Measurements from ENCODE around the gene NPR3. TPM values are rescaled to one million over a fixed set of nuclear protein-coding genes. Genes with fewer than 3 reads are reported as not detected.

Gene NPR3
- total and polyA plus RNA-seq, 5 donors = 12.6 to 85.3 (median 62.3) TPM

DNA sequence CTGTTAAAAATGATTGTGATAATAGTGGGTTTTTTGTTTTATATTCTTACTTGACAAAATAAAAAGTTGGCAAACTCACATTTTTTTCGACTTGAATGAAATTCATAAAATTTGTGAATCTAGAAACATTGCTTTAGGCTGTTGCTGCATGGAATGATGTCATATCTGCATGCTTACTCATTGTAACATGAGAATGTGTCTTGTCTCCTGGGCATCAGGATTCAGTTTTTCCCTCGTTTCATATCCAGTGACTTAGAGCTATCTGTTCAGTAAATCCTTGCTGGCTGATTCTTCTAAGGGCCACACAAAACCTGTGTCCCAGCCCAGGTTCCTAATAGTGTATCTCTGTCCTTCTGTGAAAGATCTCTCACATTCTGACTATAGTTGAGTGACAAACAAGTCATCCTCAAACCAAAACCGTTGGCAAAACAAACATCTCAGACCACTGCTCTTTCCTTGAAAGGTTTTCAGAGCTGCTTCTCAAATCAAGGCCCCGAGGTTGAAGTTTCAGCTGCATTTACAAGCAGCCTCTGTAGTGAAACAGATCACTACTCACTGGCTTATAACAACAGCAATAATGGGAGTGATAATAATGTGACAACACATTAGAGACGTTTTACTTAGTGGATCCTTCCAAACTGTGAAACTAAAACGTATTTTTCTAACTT, 95.0 kb downstream of the NPR3 start:
- peak; percentile 55 to 61 for ATAC-seq
- no peak overlapping the region for H3K27ac ChIP-seq (ENCODE audit: low read length)
- H3K27me3 ChIP-seq (ENCODE audit: control insufficient read depth, insufficient read depth) = no peaks in the 10 kb centered on the region

DNA sequence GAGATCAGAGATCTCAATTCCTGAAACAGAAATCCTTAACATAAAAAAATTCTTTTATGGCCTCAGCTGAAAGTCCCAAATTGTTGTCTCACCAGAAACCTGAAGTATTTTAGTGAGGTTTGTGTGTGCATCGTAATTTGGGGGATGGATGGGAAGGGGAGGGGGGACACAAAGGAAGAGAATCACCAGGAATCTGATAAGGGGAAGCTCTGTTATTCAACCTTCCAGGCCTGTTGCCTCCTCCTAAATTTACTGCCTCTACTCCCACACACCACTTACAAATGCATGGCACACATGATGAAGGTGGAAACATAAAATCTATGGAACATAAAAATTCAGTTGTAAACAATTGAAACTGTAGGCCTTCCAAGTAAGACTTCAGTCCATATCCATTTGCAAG, 97.7 kb downstream of the NPR3 start:
- Histone ChIP-seq H3K27ac (ENCODE audit: low read length) (no peak overlapping the region), H3K4me1 (ENCODE audit: control insufficient read depth, insufficient read depth, low read length) (no peaks in the 10 kb centered on the region), H3K27me3 (ENCODE audit: control insufficient read depth, insufficient read depth) (no peaks in the 10 kb centered on the region), H3K9me3 (ENCODE audit: control insufficient read depth, low read length) (no peaks in the 10 kb centered on the region), H3K4me3 (ENCODE audit: low read length) (no peak overlapping the region)
- no peak for DNase-seq
- 84% methylated on average over 1 of the region's 1 CpG for WGBS
- ATAC-seq = no peak
- intact Hi-C loops (cut with DNase I) = no loop called here

More for the DNA sequence above, 95.0 kb downstream of the NPR3 start:
- Histone ChIP-seq H3K9me3 (ENCODE audit: control insufficient read depth, low read length) (no peaks in the 10 kb centered on the region), H3K4me1 (ENCODE audit: control insufficient read depth, insufficient read depth, low read length) (no peaks in the 10 kb centered on the region), H3K4me3 (ENCODE audit: low read length) (no peak overlapping the region)
- no peak for DNase-seq
- 22% methylated on average over 6 of the region's 6 CpGs for WGBS
- intact Hi-C loops (cut with DNase I) = no loop called here

- Histone ChIP-seq H3K27me3 (ENCODE audit: control insufficient read depth, insufficient read depth) (no peaks in the 10 kb centered on the region), H3K4me1 (ENCODE audit: control insufficient read depth, insufficient read depth, low read length) (no peaks in the 10 kb centered on the region), H3K9me3 (ENCODE audit: control insufficient read depth, low read length) (no peaks in the 10 kb centered on the region), H3K4me3 (ENCODE audit: low read length) (no peak overlapping the region), H3K27ac (ENCODE audit: low read length) (no peak overlapping the region)
- no peak for ATAC-seq
- intact Hi-C loops (cut with DNase I) = no loop called here
- WGBS = 55% methylated on average over 2 of the region's 2 CpGs
- no peak for DNase-seq
Observed at GRCh38 chr5:32810804-32811203, 99.7 kb downstream of the NPR3 start.

GRCh38 chr5:32812399-32812798, 101.3 kb downstream of the NPR3 start:
- Histone ChIP-seq H3K27me3 (ENCODE audit: control insufficient read depth, insufficient read depth) (no peaks in the 10 kb centered on the region), H3K4me1 (ENCODE audit: control insufficient read depth, insufficient read depth, low read length) (no peaks in the 10 kb centered on the region), H3K4me3 (ENCODE audit: low read length) (no peak overlapping the region), H3K27ac (ENCODE audit: low read length) (no peak overlapping the region), H3K9me3 (ENCODE audit: control insufficient read depth, low read length) (no peaks in the 10 kb centered on the region)
- intact Hi-C loops (cut with DNase I) = no loop called here
- no peak for ATAC-seq
- DNase-seq = no peak
- WGBS = 90% methylated on average over 5 of the region's 5 CpGs

GRCh38 chr5:32814141-32814540, 103.0 kb downstream of the NPR3 start:
- Histone ChIP-seq H3K27ac (ENCODE audit: low read length) (no peak overlapping the region), H3K27me3 (ENCODE audit: control insufficient read depth, insufficient read depth) (no peaks in the 10 kb centered on the region), H3K9me3 (ENCODE audit: control insufficient read depth, low read length) (no peaks in the 10 kb centered on the region), H3K4me1 (ENCODE audit: control insufficient read depth, insufficient read depth, low read length) (no peaks in the 10 kb centered on the region), H3K4me3 (ENCODE audit: low read length) (no peak overlapping the region)
- no peak for DNase-seq
- ATAC-seq = no peak
- intact Hi-C loops (cut with DNase I) = no loop called here

GRCh38 chr5:32814620-32815019, 103.5 kb downstream of the NPR3 start:
- intact Hi-C loops (cut with DNase I) = no loop called here
- no peak overlapping the region for H3K4me3 ChIP-seq (ENCODE audit: low read length)
- DNase-seq = no peak
- H3K4me1 ChIP-seq (ENCODE audit: control insufficient read depth, insufficient read depth, low read length) = no peaks in the 10 kb centered on the region
- ATAC-seq = no peak
- H3K27ac ChIP-seq (ENCODE audit: low read length) = no peak overlapping the region
- no peaks in the 10 kb centered on the region for H3K9me3 ChIP-seq (ENCODE audit: control insufficient read depth, low read length)
- H3K27me3 ChIP-seq (ENCODE audit: control insufficient read depth, insufficient read depth) = no peaks in the 10 kb centered on the region

GRCh38 chr5:32827981-32828380, 116.9 kb downstream of the NPR3 start:
- Histone ChIP-seq H3K9me3 (ENCODE audit: control insufficient read depth, low read length) (no peaks in the 10 kb centered on the region), H3K4me1 (ENCODE audit: control insufficient read depth, insufficient read depth, low read length) (no peaks in the 10 kb centered on the region), H3K27ac (ENCODE audit: low read length) (no peak overlapping the region), H3K27me3 (ENCODE audit: control insufficient read depth, insufficient read depth) (no peaks in the 10 kb centered on the region), H3K4me3 (ENCODE audit: low read length) (no peak overlapping the region)
- WGBS = 69% methylated on average over 1 of the region's 1 CpG
- no peak for ATAC-seq
- no peak for DNase-seq
- intact Hi-C loops (cut with DNase I) = no loop called here

DNA sequence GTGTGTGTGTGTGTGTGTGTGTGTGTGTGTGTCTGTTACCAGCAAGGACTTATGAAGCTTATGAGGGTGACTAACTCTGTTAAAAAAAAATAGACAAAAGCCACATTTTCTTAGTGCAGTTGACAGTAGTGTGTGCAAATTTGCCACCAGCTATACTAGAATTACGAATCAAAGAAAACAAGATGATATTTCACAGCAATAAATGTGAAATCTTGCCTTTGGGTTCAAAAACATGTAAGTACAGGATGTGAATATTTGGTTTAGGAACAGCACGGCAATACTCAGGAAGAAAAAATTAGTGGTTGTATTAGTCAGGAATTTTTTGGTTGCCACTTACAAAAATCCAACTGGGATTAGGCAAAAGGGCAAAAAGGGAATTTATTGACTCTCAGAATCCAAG, 117.4 kb downstream of the NPR3 start:
- intact Hi-C loops (cut with DNase I) = no loop called here
- ATAC-seq (no peak), DNase-seq (no peak)
- no peaks in the 10 kb centered on the region for H3K9me3 ChIP-seq (ENCODE audit: control insufficient read depth, low read length)
- no peak overlapping the region for H3K4me3 ChIP-seq (ENCODE audit: low read length)
- H3K27me3 ChIP-seq (ENCODE audit: control insufficient read depth, insufficient read depth) = no peaks in the 10 kb centered on the region
- H3K4me1 ChIP-seq (ENCODE audit: control insufficient read depth, insufficient read depth, low read length) = no peaks in the 10 kb centered on the region
- no peak overlapping the region for H3K27ac ChIP-seq (ENCODE audit: low read length)
- WGBS = 75% methylated on average over 2 of the region's 2 CpGs

DNA sequence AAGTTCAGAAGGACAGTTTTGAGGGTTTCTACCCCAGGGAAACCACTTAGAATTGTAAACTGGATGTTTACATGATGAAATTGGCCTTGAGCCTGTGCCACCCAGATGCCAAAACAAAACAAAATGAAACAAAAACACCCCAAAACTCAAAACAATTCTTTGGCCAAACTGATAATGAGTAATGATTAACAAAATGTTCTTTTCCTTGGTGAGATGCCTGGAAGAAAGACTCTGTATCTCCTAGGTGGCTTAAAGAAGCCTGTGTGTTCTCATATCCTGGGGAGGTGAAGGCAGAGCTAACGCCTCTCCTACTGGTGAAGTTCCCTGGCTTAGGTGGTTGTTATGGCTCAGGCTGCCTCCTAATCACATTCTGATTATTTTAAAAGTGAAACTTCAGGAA, 120.5 kb downstream of the NPR3 start:
- Histone ChIP-seq H3K27ac (ENCODE audit: low read length) (no peak overlapping the region), H3K27me3 (ENCODE audit: control insufficient read depth, insufficient read depth) (no peaks in the 10 kb centered on the region), H3K4me1 (ENCODE audit: control insufficient read depth, insufficient read depth, low read length) (no peaks in the 10 kb centered on the region), H3K4me3 (ENCODE audit: low read length) (no peak overlapping the region), H3K9me3 (ENCODE audit: control insufficient read depth, low read length) (peaks cover 3% of the 10 kb centered on the region)
- DNase-seq (no peak), ATAC-seq (peak; percentile 92 to 94)
- intact Hi-C loops (cut with DNase I) = no loop called here
- 64% methylated on average over 1 of the region's 1 CpG for WGBS

DNA sequence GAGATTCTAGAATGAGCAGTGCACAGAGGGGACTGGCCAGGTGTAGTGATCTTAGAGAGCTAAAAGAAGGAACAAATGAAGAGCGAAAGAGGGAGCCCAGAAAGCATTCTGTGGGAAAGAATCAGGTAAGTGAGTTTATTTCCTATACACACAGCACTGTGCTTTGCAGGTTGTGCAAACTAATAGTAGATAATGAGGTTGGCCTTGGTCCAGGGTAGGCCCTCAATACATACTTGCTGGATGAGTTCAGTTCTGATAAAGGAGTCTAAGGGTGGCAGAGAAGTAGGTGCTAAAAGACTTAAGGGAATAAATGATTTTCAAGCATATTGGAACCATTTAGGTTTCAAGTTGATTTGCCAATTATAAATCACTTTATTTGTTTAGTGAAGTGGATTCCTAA, 122.0 kb downstream of the NPR3 start:
- Histone ChIP-seq H3K4me3 (ENCODE audit: low read length) (no peak overlapping the region), H3K9me3 (ENCODE audit: control insufficient read depth, low read length) (peaks cover 3% of the 10 kb centered on the region), H3K27ac (ENCODE audit: low read length) (no peak overlapping the region), H3K27me3 (ENCODE audit: control insufficient read depth, insufficient read depth) (no peaks in the 10 kb centered on the region), H3K4me1 (ENCODE audit: control insufficient read depth, insufficient read depth, low read length) (no peaks in the 10 kb centered on the region)
- WGBS = 91% methylated on average over 1 of the region's 1 CpG
- intact Hi-C loops (cut with DNase I) = no loop called here
- ATAC-seq = peak in 1 of 2 donors; percentile 28
- DNase-seq = no peak

GRCh38 chr5:32833663-32834062, 122.5 kb downstream of the NPR3 start:
- intact Hi-C loops (cut with DNase I) = no loop called here
- H3K27ac ChIP-seq (ENCODE audit: low read length) = no peak overlapping the region
- DNase-seq (no peak), ATAC-seq (peak in 1 of 2 donors; percentile 53)
- H3K4me1 ChIP-seq (ENCODE audit: control insufficient read depth, insufficient read depth, low read length) = no peaks in the 10 kb centered on the region
- no peaks in the 10 kb centered on the region for H3K27me3 ChIP-seq (ENCODE audit: control insufficient read depth, insufficient read depth)
- peaks cover 3% of the 10 kb centered on the region for H3K9me3 ChIP-seq (ENCODE audit: control insufficient read depth, low read length)
- H3K4me3 ChIP-seq (ENCODE audit: low read length) = no peak overlapping the region

GRCh38 chr5:32834251-32834650, 123.1 kb downstream of the NPR3 start:
- H3K4me1 ChIP-seq (ENCODE audit: control insufficient read depth, insufficient read depth, low read length) = no peaks in the 10 kb centered on the region
- intact Hi-C loops (cut with DNase I) = no loop called here
- WGBS = 90% methylated on average over 3 of the region's 3 CpGs

More at GRCh38 chr5:32834251-32834650, 123.1 kb downstream of the NPR3 start:
- Histone ChIP-seq H3K9me3 (ENCODE audit: control insufficient read depth, low read length) (peaks cover 3% of the 10 kb centered on the region), H3K27ac (ENCODE audit: low read length) (no peak overlapping the region), H3K4me3 (ENCODE audit: low read length) (no peak overlapping the region), H3K27me3 (ENCODE audit: control insufficient read depth, insufficient read depth) (no peaks in the 10 kb centered on the region)
- no peak for ATAC-seq
- DNase-seq = no peak

Data from right cardiac atrium (tissue), 5 donors.